BJ (cell line): ENCODE data around the gene MRPL39. TPM values are rescaled to one million over a fixed set of nuclear protein-coding genes. Genes with fewer than 3 reads are reported as not detected.
"Not testable (repeated sequence)": the region's sequence is repeated elsewhere in the genome, so short reads cannot be mapped to it uniquely, and the experiment has no call there.

Source experiments
- CTCF ChIA-PET: fragments of 350-600 bp; formaldehyde crosslinking; extraction: SDS; loops from one replicate; lab custom pipeline; 2021; ENCODE audit warnings: antibody characterized with exemption, inconsistent platforms; lab: Yijun Ruan, JAX
- POLR2A ChIA-PET: fragments of 300-600 bp; sonication (Branson Sonifier 250); formaldehyde crosslinking; extraction: SDS; loops from one replicate; lab custom pipeline; 2021; ENCODE audit warnings: antibody characterized with exemption; lab: Charles Lee
- DNase-seq: peaks from one replicate; pipeline ENCODE4 v3.0.0-alpha.2; 2011; ENCODE audit warnings: low read depth
- H3K27me3 ChIP-seq: 2 replicates; pipeline ENCODE4 v1.6.0; 2011; ENCODE audit warnings: low read length; ENCODE audit not compliant: control insufficient read depth, insufficient read depth
- H3K36me3 ChIP-seq: 2 replicates; pipeline ENCODE4 v1.5.1; 2011; ENCODE audit warnings: low read length; ENCODE audit not compliant: control insufficient read depth, insufficient read depth
- H3K4me3 ChIP-seq: 2 replicates; pipeline ENCODE4 v1.5.1; 2011; ENCODE audit warnings: low read depth, mild to moderate bottlenecking, control low read depth, low read length
- polyA plus RNA-seq: library from polyadenylated mRNA; depleted of rRNA; stranded (reverse); fragments of >200 nt; gene quantifications from 2 replicates; pipeline ENCODE4 v1.2.3, GENCODE V29; 2011
- TF ChIP-seq, protein P1 (sequence below): IDR thresholded peaks from 2 replicates; pipeline ENCODE4 v1.5.1; 2011; ENCODE audit warnings: low read depth, mild to moderate bottlenecking, control low read depth, inconsistent platforms, low read length, moderate library complexity; ENCODE audit not compliant: insufficient read depth

The MRPL39 gene
- polyA plus RNA-seq, 1 experiment: 11.6 TPM

GRCh38 chr21:25632296-25632695 is 25.0 kb upstream of the MRPL39 start:
- H3K4me3 ChIP-seq: no peak overlapping the region
- CTCF ChIA-PET: no interaction called here
- no peaks in the 10 kb centered on the region for H3K36me3 ChIP-seq
- POLR2A ChIA-PET: no interaction called here
- TF ChIP-seq, protein P1, sequence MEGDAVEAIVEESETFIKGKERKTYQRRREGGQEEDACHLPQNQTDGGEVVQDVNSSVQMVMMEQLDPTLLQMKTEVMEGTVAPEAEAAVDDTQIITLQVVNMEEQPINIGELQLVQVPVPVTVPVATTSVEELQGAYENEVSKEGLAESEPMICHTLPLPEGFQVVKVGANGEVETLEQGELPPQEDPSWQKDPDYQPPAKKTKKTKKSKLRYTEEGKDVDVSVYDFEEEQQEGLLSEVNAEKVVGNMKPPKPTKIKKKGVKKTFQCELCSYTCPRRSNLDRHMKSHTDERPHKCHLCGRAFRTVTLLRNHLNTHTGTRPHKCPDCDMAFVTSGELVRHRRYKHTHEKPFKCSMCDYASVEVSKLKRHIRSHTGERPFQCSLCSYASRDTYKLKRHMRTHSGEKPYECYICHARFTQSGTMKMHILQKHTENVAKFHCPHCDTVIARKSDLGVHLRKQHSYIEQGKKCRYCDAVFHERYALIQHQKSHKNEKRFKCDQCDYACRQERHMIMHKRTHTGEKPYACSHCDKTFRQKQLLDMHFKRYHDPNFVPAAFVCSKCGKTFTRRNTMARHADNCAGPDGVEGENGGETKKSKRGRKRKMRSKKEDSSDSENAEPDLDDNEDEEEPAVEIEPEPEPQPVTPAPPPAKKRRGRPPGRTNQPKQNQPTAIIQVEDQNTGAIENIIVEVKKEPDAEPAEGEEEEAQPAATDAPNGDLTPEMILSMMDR: no peak
- DNase-seq: no peak
- H3K27me3 ChIP-seq: no peaks in the 10 kb centered on the region; the same call in 1 of the 2 replicates

GRCh38 chr21:25626757-25627156 is 19.5 kb upstream of the MRPL39 start:
- Histone ChIP-seq H3K4me3 (no peak overlapping the region), H3K36me3 (no peaks in the 10 kb centered on the region), H3K27me3 (peaks cover 2% of the 10 kb centered on the region)
- POLR2A ChIA-PET: no interaction called here
- DNase-seq: no peak
- CTCF ChIA-PET: interaction anchor here (3.8 kb wide), 1 partner anchor 11 kb away, joined by 15 read pairs; the partner anchor contains the start of gene JAM2
- TF ChIP-seq, protein P1: no peak

GRCh38 chr21:25625776-25626555 is 18.7 kb upstream of the MRPL39 start:
- DNase-seq, H3K27me3 ChIP-seq, POLR2A ChIA-PET, H3K36me3 ChIP-seq, H3K4me3 ChIP-seq: not testable (repeated sequence)
- CTCF ChIA-PET: interaction anchor here (3.8 kb wide), 1 partner anchor 12 kb away, joined by 15 read pairs; the partner anchor contains the start of gene JAM2

- H3K27me3 ChIP-seq: peaks cover 2% of the 10 kb centered on the region
These were observed 17.8 kb upstream of the MRPL39 start for GRCh38 chr21:25625036-25625435.

DNA sequence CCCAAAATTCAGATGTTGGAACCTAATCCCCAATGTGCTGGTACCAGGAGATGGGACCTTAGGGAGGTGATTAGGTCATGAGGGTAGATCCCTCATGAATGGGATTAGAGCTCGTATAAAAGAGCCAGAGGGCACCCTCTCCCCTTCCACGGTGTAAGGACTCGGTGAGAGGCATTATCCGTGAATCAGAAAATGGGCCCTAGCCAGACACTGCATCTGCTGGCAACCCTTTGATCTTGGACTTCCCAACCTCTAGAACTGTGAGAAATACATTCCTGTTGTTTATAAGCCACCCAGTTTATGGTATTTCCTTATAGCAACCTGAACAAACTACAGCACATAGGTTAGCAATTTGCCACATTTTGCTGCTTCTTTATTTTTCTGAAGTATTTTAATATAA is 17.2 kb upstream of the MRPL39 start:
- POLR2A ChIA-PET: no interaction called here
- CTCF ChIA-PET: interaction anchor here (0.7 to 0.9 kb wide), 2 partner anchors 16 to 264 kb away, joined by 3 read pairs; no protein-coding TSS in a partner anchor
- H3K36me3 ChIP-seq: no peaks in the 10 kb centered on the region
- TF ChIP-seq, protein P1: no peak
- H3K4me3 ChIP-seq: no peak overlapping the region
- H3K27me3 ChIP-seq: peaks cover 2% of the 10 kb centered on the region; the same call in 1 of the 2 replicates
- DNase-seq: no peak

More at GRCh38 chr21:25625036-25625435, 17.8 kb upstream of the MRPL39 start:
- no peak for DNase-seq
- Histone ChIP-seq H3K36me3 (no peaks in the 10 kb centered on the region), H3K4me3 (no peak overlapping the region)
- POLR2A ChIA-PET: no interaction called here
- CTCF ChIA-PET: interaction anchor here (0.7 to 0.9 kb wide), 2 partner anchors 16 to 264 kb away, joined by 3 read pairs; no protein-coding TSS in a partner anchor
- TF ChIP-seq, protein P1: no peak
